OCI-LY7 (cell line): ENCODE results near the gene ZFYVE28. TPM values are rescaled to one million over a fixed set of nuclear protein-coding genes. Genes with fewer than 3 reads are reported as not detected.

Experiments
- BruUV-seq: library from RNA; stranded (reverse); fragments of 400-500 nt; replicated peaks from 2 replicates; lab custom pipeline; 2021; lab: Mats Ljungman, UMichigan
- CTCF ChIA-PET: fragments of 300-600 bp; sonication (Branson Sonifier 250); formaldehyde crosslinking; loops from one replicate; lab custom pipeline; 2022; ENCODE audit warnings: antibody characterized with exemption; ENCODE audit not compliant: unreplicated experiment; lab: Charles Lee
- POLR2A ChIA-PET: fragments of 300-600 bp; sonication (Branson Sonifier 250); formaldehyde crosslinking; loops from one replicate; lab custom pipeline; 2022; ENCODE audit warnings: antibody characterized with exemption; lab: Charles Lee
- DNase-seq: peaks from one replicate; pipeline ENCODE4 v3.0.0-alpha.2; 2015; ENCODE audit warnings: low spot score
- H2AFZ ChIP-seq: fragments of 200-600 bp; sonication (generic), shearing (Covaris generic); 2 replicates; pipeline ENCODE4 v1.6.1; 2014; ENCODE audit warnings: mild to moderate bottlenecking, antibody characterized with exemption, low read length, moderate library complexity
- H3K27ac ChIP-seq: fragments of 200-600 bp; sonication (generic); 2 replicates; pipeline ENCODE4 v1.5.1; 2014; ENCODE audit warnings: mixed run types, low read depth, mild to moderate bottlenecking, moderate library complexity, low read length, inconsistent platforms; ENCODE audit not compliant: poor library complexity, severe bottlenecking
- H3K36me3 ChIP-seq: fragments of 200-600 bp; sonication (generic); 2 replicates; pipeline ENCODE4 v1.6.1; 2014; ENCODE audit warnings: mild to moderate bottlenecking, antibody characterized with exemption, low read length, moderate library complexity, mixed read lengths; ENCODE audit not compliant: insufficient read depth
- H3K4me1 ChIP-seq: fragments of 200-600 bp; sonication (generic); 2 replicates; pipeline ENCODE4 v1.5.1; 2014; ENCODE audit warnings: mild to moderate bottlenecking, low read length; ENCODE audit not compliant: insufficient read depth, poor library complexity, severe bottlenecking
- H3K4me2 ChIP-seq: fragments of 200-600 bp; sonication (generic); 2 replicates; pipeline ENCODE4 v1.6.1; 2014; ENCODE audit warnings: mild to moderate bottlenecking, low read length
- H3K4me3 ChIP-seq: fragments of 200-600 bp; sonication (generic); 2 replicates; pipeline ENCODE4 v1.5.1; 2014; ENCODE audit warnings: mild to moderate bottlenecking, low read depth, low read length; ENCODE audit not compliant: poor library complexity, severe bottlenecking
- H3K79me2 ChIP-seq: fragments of 200-600 bp; sonication (generic); 2 replicates; pipeline ENCODE4 v1.6.1; 2016; ENCODE audit warnings: low read depth, mild to moderate bottlenecking, low read length, moderate library complexity, mixed read lengths; ENCODE audit not compliant: insufficient read depth
- H3K9me2 ChIP-seq: fragments of 200-600 bp; sonication (generic); 2 replicates; pipeline ENCODE4 v1.6.1; 2016; ENCODE audit warnings: mild to moderate bottlenecking, low read length, mixed read lengths; ENCODE audit not compliant: insufficient read depth
- H3K9me3 ChIP-seq: fragments of 200-600 bp; sonication (generic); 2 replicates; pipeline ENCODE4 v1.6.1; 2014; ENCODE audit warnings: mild to moderate bottlenecking, mixed run types, low read length, mixed read lengths
- H4K20me1 ChIP-seq: fragments of 200-600 bp; sonication (generic); 2 replicates; pipeline ENCODE4 v1.6.1; 2014; ENCODE audit warnings: mild to moderate bottlenecking, antibody characterized with exemption, low read length, moderate library complexity, mixed read lengths; ENCODE audit not compliant: insufficient read depth
- CTCF ChIP-seq: fragments of 200-600 bp; sonication (generic); conservative IDR thresholded peaks from 2 replicates; pipeline ENCODE4 v1.5.1; 2014; ENCODE audit warnings: mild to moderate bottlenecking, antibody characterized with exemption, low read length, moderate library complexity, mixed read lengths
- EZH2phosphoT487 ChIP-seq: fragments of 200-600 bp; sonication (generic); IDR thresholded peaks from 2 replicates; pipeline ENCODE4 v1.6.1; 2018; ENCODE audit warnings: low read depth, borderline replicate concordance, mild to moderate bottlenecking, mixed run types, antibody characterized with exemption, low read length, moderate library complexity, mixed read lengths
- intact Hi-C: fragments of 100-400 bp; cut with micrococcal nuclease; formaldehyde crosslinking; loops from one replicate; pipeline ENCODE4 v1.10.0; 2022; ENCODE audit not compliant: unreplicated experiment
- total RNA-seq, 2 experiments: library from RNA; depleted of rRNA in 1 of 2; stranded (reverse); fragments of >200 nt in 1 of 2; shearing (Covaris generic) in 1 of 2; gene quantifications; 2 replicates each; pipeline ENCODE4 v1.2.3, GENCODE V29; 2014 to 2022

Gene ZFYVE28
- total RNA-seq, 2 experiments from 2014 or later = 0.32 TPM; not detected in 1

GRCh38 chr4:2259541-2260343 lies 158.7 kb downstream of the ZFYVE28 start:
- H3K4me1 ChIP-seq = peaks cover 20% of the 10 kb centered on the region
- no peaks in the 10 kb centered on the region for H3K9me2 ChIP-seq
- H3K36me3 ChIP-seq = no peaks in the 10 kb centered on the region
- no peaks in the 10 kb centered on the region for H4K20me1 ChIP-seq
- H3K79me2 ChIP-seq = no peaks in the 10 kb centered on the region
- no peak overlapping the region for H2AFZ ChIP-seq
- no peaks in the 10 kb centered on the region for H3K9me3 ChIP-seq
- no peak overlapping the region for H3K4me2 ChIP-seq
- ChIA-PET CTCF (no interaction called here), POLR2A (no interaction called here)
- DNase-seq = no peak
- H3K27ac ChIP-seq = no peak overlapping the region
- intact Hi-C loops = no loop called here
- no TSS peak for BruUV-seq
- no peak overlapping the region for H3K4me3 ChIP-seq
- TF ChIP-seq CTCF (no peak), EZH2phosphoT487 (no peak)

- no peaks in the 10 kb centered on the region for H3K79me2 ChIP-seq
- no peaks in the 10 kb centered on the region for H3K9me2 ChIP-seq
- POLR2A ChIA-PET = no interaction called here
- H3K4me1 ChIP-seq = peaks cover 14% of the 10 kb centered on the region
- TF ChIP-seq EZH2phosphoT487 (no peak), CTCF (no peak)
- H3K4me2 ChIP-seq = no peak overlapping the region
- no peak overlapping the region for H2AFZ ChIP-seq
- intact Hi-C loops = no loop called here
- H3K27ac ChIP-seq = no peak overlapping the region
- no peaks in the 10 kb centered on the region for H4K20me1 ChIP-seq
- H3K9me3 ChIP-seq = no peaks in the 10 kb centered on the region
- no peak overlapping the region for H3K4me3 ChIP-seq
- CTCF ChIA-PET = no interaction called here
- no peaks in the 10 kb centered on the region for H3K36me3 ChIP-seq
- BruUV-seq = no TSS peak
- no peak for DNase-seq
Measured at GRCh38 chr4:2259036-2259540, 159.4 kb downstream of the ZFYVE28 start.
